Measurements from ENCODE around the gene DIRAS2.

Gene DIRAS2

DNA sequence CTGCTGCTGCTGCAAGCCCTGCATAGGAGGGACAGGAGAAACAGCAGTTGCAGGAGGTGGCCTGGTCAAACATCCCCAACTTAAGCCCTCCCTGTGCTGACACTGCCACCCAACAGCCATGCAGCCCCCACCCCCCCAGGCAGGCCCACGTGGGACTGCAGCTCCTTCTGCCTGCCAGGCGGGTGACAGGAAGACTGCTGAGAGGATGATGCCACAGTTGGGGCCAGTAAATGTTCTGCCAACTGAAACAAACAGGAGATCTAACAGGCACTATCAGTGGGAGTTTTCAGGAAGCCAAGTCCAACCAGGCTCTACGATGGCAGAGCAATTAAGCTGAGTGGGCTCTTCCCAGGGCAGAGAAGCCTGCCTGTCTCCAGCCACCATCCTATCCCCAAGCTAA is 31.1 kb downstream of the DIRAS2 start:
- TF ChIP-seq, protein P1, sequence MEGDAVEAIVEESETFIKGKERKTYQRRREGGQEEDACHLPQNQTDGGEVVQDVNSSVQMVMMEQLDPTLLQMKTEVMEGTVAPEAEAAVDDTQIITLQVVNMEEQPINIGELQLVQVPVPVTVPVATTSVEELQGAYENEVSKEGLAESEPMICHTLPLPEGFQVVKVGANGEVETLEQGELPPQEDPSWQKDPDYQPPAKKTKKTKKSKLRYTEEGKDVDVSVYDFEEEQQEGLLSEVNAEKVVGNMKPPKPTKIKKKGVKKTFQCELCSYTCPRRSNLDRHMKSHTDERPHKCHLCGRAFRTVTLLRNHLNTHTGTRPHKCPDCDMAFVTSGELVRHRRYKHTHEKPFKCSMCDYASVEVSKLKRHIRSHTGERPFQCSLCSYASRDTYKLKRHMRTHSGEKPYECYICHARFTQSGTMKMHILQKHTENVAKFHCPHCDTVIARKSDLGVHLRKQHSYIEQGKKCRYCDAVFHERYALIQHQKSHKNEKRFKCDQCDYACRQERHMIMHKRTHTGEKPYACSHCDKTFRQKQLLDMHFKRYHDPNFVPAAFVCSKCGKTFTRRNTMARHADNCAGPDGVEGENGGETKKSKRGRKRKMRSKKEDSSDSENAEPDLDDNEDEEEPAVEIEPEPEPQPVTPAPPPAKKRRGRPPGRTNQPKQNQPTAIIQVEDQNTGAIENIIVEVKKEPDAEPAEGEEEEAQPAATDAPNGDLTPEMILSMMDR (IDR thresholded peaks at IDR 0.05): no peak
- no peaks in the 10 kb centered on the region for H3K27me3 Mint-ChIP-seq (ENCODE audit: low read depth, poor library complexity)

DNA sequence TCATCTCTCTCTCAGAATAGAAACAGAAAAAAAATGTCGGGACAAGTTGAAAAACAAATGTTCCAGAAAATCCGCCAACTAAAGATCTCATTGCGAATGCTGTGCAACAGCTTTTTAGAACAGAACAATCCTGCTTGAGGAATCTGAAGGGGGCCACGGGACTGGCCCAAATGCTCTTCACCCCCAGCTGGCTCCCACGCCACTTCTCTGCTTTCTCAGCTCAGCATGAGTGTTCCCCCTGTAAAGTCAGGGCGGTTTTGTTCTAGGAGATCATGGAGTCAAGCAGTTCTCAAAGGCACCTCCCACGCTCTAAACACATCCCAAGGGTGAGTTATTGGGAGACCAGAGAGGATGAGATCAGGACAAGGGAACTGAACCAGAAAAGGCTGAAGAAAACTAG is 31.5 kb downstream of the DIRAS2 start:
- Mint-ChIP-seq H3K27me3 (ENCODE audit: low read depth, poor library complexity) (no peaks in the 10 kb centered on the region), H3K27ac (no peak overlapping the region), H3K36me3 (ENCODE audit: low read depth) (no peaks in the 10 kb centered on the region), H3K9me3 (no peaks in the 10 kb centered on the region), H3K4me1 (peaks cover 4% of the 10 kb centered on the region), H3K4me3 (no peak overlapping the region)
- TF ChIP-seq, protein P1 (IDR thresholded peaks at IDR 0.05): no peak
- no peak for DNase-seq

More for the DNA sequence above, 31.1 kb downstream of the DIRAS2 start:
- no peak for DNase-seq
- Mint-ChIP-seq H3K4me1 (peaks cover 4% of the 10 kb centered on the region), H3K4me3 (no peak overlapping the region), H3K9me3 (no peaks in the 10 kb centered on the region), H3K36me3 (ENCODE audit: low read depth) (no peaks in the 10 kb centered on the region), H3K27ac (no peak overlapping the region)

DNA sequence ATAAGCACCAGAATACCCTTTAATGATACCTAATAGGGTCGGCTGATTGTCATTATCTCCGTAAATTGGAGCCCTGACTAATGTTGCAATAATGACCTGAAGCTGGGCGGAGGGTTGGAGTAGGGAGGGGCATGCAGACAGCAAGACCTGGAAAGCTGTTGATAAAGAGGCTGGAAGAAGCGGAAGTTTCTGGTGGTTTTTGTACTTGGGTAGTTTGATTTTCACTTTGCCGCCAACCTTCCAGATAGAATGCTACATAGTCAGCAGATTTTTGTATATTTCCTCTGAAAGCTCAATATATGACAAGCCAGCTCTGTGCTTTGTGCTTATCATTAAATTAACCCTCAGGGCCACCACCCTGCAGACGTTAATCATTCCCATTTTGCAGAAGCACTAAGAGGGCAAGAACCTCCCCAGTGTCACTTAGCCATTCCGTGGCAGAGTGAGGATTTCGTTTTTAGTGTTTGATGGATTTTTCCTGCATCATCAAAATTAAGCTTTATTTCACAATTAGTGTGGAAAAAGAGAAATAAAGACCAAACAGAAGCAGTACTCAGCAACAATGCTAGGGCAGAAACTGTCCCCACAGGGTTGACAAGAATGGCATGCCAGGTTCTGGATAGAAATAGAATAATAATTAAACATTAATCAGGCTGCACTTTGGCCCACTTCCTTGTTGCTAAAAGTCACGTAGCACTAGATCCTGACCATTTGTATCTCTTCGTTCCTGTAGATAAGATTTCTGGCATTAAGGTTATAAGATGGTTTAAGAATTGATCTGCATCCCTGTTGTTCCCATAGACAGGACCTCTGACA is 34.7 kb downstream of the DIRAS2 start:
- H3K4me3 Mint-ChIP-seq: no peak overlapping the region
- H3K9me3 Mint-ChIP-seq: no peaks in the 10 kb centered on the region
- peaks cover 9% of the 10 kb centered on the region for H3K4me1 Mint-ChIP-seq
- no peak for DNase-seq
- TF ChIP-seq, protein P1 (IDR thresholded peaks at IDR 0.05): no peak
- H3K27me3 Mint-ChIP-seq (ENCODE audit: low read depth, poor library complexity): no peaks in the 10 kb centered on the region
- no peaks in the 10 kb centered on the region for H3K36me3 Mint-ChIP-seq (ENCODE audit: low read depth)
- H3K27ac Mint-ChIP-seq: no peak overlapping the region

DNA sequence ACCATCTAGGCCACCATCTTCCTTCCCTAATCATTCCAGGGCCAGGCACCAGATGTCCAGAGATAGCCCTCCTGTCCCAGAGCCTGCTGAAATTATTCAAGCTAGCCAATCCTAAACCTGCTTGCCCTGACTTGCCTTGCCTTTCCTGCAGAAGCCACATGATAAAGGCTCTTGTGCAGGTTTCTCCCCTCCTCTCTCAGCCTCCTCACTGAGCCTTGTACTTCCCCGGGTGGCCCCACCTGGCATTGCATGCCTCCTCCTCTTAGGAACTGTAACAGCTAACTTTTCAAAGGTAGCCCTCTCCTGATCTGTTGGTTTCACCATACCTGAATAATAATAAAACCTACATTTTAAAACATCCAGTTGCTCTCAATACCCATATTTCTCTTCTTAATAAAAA is 42.6 kb downstream of the DIRAS2 start:
- Mint-ChIP-seq H3K9me3 (peaks cover 2% of the 10 kb centered on the region), H3K27ac (no peak overlapping the region), H3K36me3 (ENCODE audit: low read depth) (no peaks in the 10 kb centered on the region), H3K27me3 (ENCODE audit: low read depth, poor library complexity) (no peaks in the 10 kb centered on the region), H3K4me3 (no peak overlapping the region), H3K4me1 (peaks cover 5% of the 10 kb centered on the region)
- no peak for DNase-seq
- TF ChIP-seq, protein P1 (IDR thresholded peaks at IDR 0.05): no peak

DNA sequence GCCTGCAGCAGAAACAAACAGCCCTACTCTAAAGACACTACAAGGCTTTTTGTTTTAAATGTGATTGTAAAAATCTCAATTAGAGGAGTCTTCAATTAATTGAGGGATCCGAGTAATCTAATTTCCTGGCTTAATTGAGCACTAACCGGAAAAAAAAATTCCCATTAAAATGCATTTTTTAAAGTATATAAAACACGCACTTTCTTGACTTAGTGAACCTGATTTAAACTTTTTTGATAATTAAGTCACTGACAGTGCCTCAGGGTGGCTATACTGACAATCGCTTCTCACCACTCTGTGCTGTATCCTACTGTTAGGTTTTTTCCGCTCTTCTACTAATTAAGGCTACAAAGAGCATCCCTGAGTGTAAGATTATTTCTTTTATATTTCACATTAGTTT is 44.4 kb downstream of the DIRAS2 start:
- H3K36me3 Mint-ChIP-seq (ENCODE audit: low read depth): peaks cover 4% of the 10 kb centered on the region
- H3K4me3 Mint-ChIP-seq: no peak overlapping the region
- H3K27ac Mint-ChIP-seq: no peak overlapping the region
- TF ChIP-seq, protein P1 (IDR thresholded peaks at IDR 0.05): no peak
- peaks cover 10% of the 10 kb centered on the region for H3K9me3 Mint-ChIP-seq
- H3K27me3 Mint-ChIP-seq (ENCODE audit: low read depth, poor library complexity): no peaks in the 10 kb centered on the region
- DNase-seq: no peak
- no peaks in the 10 kb centered on the region for H3K4me1 Mint-ChIP-seq

DNA sequence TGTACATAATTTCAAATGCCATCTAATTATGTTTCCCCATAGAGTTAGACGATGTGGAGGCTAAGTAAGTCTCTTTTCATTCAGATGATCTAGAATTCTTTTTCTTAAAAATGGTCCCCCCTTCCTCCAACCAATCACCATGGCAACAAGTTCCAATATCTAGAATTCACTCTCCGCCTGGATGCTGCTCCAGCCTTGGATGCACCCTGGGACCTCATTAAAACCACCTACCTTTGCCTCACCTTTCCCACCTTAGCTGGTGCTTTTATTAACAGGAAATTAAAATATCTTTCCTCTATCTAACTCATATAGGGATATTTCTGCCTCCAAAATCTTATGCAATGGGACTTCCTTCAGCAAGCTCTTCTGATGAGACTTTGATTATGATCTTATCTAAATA is 49.0 kb downstream of the DIRAS2 start:
- H3K27ac Mint-ChIP-seq: no peak overlapping the region
- no peak overlapping the region for H3K4me3 Mint-ChIP-seq
- H3K9me3 Mint-ChIP-seq: peaks cover 22% of the 10 kb centered on the region
- DNase-seq: no peak
- peaks cover 4% of the 10 kb centered on the region for H3K36me3 Mint-ChIP-seq (ENCODE audit: low read depth)
- no peaks in the 10 kb centered on the region for H3K27me3 Mint-ChIP-seq (ENCODE audit: low read depth, poor library complexity)
- H3K4me1 Mint-ChIP-seq: no peaks in the 10 kb centered on the region
- TF ChIP-seq, protein P1 (IDR thresholded peaks at IDR 0.05): no peak
